GM12878 (cell line): Measurements from ENCODE around the gene PLEKHA1. TPM values are rescaled to one million over a fixed set of nuclear protein-coding genes. Genes with fewer than 3 reads are reported as not detected.

Source experiments
- ATAC-seq: fragments of 200-7000 bp; cut with Tn5 transposase; 3 replicates; pipeline ENCODE4 v1.9.1; 2020; ENCODE audit warnings: mild to moderate bottlenecking, moderate library complexity
- BruUV-seq: library from RNA; stranded (reverse); fragments of 400-500 nt; replicated peaks from 2 replicates; lab custom pipeline; 2021; lab: Mats Ljungman, UMichigan
- CTCF ChIA-PET: fragments of 300-600 bp; sonication (Branson Sonifier 250); formaldehyde crosslinking; extraction: SDS; loops from one replicate; lab custom pipeline; 2021; ENCODE audit warnings: inconsistent platforms; lab: Yijun Ruan, JAX
- POLR2A ChIA-PET: fragments of 350-600 bp; formaldehyde crosslinking; extraction: SDS; loops from one replicate; lab custom pipeline; 2021; ENCODE audit warnings: inconsistent platforms; lab: Charles Lee
- RAD21 ChIA-PET: fragments of 300-600 bp; sonication (Branson Sonifier 250); formaldehyde crosslinking; loops from one replicate; lab custom pipeline; 2023; ENCODE audit warnings: antibody characterized with exemption; ENCODE audit not compliant: unreplicated experiment; lab: Charles Lee
- SMC1A ChIA-PET: fragments of 300-600 bp; sonication (Branson Sonifier 250); formaldehyde crosslinking; loops from one replicate; lab custom pipeline; 2023; ENCODE audit not compliant: unreplicated experiment, uncharacterized antibody; lab: Charles Lee
- DNase-seq: peaks from one replicate; pipeline ENCODE4 v3.0.0-alpha.2; 2011; ENCODE audit warnings: low read depth, low spot score
- FAIRE-seq: peaks from 3 replicates; lab custom pipeline; 2011; peaks lifted over from hg19 to GRCh38; lab: Jason Lieb, UNC
- H2AFZ ChIP-seq: 2 replicates; pipeline ENCODE4 v1.6.0; 2011; ENCODE audit warnings: low read depth, low read length, control low read depth; ENCODE audit not compliant: control insufficient read depth
- H3K27ac ChIP-seq: 2 replicates; pipeline ENCODE4 v1.5.1; 2011; ENCODE audit warnings: control low read depth; ENCODE audit not compliant: control insufficient read depth, insufficient read depth
- H3K27me3 ChIP-seq, 2 experiments: replicated peaks in 1 of 2; 2 replicates each; pipeline versions ENCODE4 v1.6.0 to v1.6.1; 2011; ENCODE audit warnings: low read length in 1 of 2; ENCODE audit not compliant: control insufficient read depth in 2 of 2, insufficient read depth in 2 of 2
- H3K36me3 ChIP-seq, 2 experiments: 2 replicates each; pipeline ENCODE4 v1.5.1; 2011; ENCODE audit warnings: low read length in 1 of 2; ENCODE audit not compliant: control insufficient read depth in 2 of 2, insufficient read depth in 2 of 2
- H3K4me1 ChIP-seq: 2 replicates; pipeline ENCODE4 v1.6.1; 2011; ENCODE audit warnings: mild to moderate bottlenecking, low read length, moderate library complexity, mixed read lengths; ENCODE audit not compliant: control insufficient read depth, insufficient read depth
- H3K4me2 ChIP-seq: 2 replicates; pipeline ENCODE4 v1.6.0; 2011; ENCODE audit warnings: control low read depth; ENCODE audit not compliant: control insufficient read depth, insufficient read depth
- H3K4me3 ChIP-seq: fragments of 200-600 bp; sonication (generic); 2 replicates; pipeline ENCODE4 v1.5.1; 2016
- H3K79me2 ChIP-seq: 2 replicates; pipeline ENCODE4 v1.6.0; 2011; ENCODE audit warnings: low read length; ENCODE audit not compliant: control insufficient read depth, insufficient read depth
- H3K9ac ChIP-seq: 2 replicates; pipeline ENCODE4 v1.8.0; 2011; ENCODE audit warnings: low read length, control low read depth, mixed read lengths; ENCODE audit not compliant: control insufficient read depth, insufficient read depth
- H3K9me3 ChIP-seq: replicated peaks from 3 replicates; pipeline ENCODE4 v1.5.1; 2011; ENCODE audit warnings: mild to moderate bottlenecking, low read length; ENCODE audit not compliant: control insufficient read depth, insufficient read depth
- H4K20me1 ChIP-seq: 2 replicates; pipeline ENCODE4 v1.6.0; 2011; ENCODE audit not compliant: control insufficient read depth, insufficient read depth
- BHLHE40 ChIP-seq, 2 experiments: fragments of 450-650 bp in 1 of 2; IDR thresholded peaks; 2 replicates each; pipeline ENCODE4 v1.6.1; 2011 to 2017; ENCODE audit warnings: low read depth in 2 of 2, borderline replicate concordance in 1 of 2, improper control_type of control experiment in 1 of 2, low read length in 1 of 2, mild to moderate bottlenecking in 1 of 2
- ESRRA ChIP-seq: IDR thresholded peaks from 2 replicates; pipeline ENCODE4 v1.6.1; 2012; ENCODE audit warnings: mild to moderate bottlenecking, low read length, improper control_type of control experiment
- FOXK2 ChIP-seq: fragments of 450-650 bp; IDR thresholded peaks from 2 replicates; pipeline ENCODE4 v1.6.1; 2017; ENCODE audit warnings: mild to moderate bottlenecking, moderate library complexity
- HDGF ChIP-seq: fragments of 450-650 bp; IDR thresholded peaks from 2 replicates; pipeline ENCODE4 v1.6.1; 2016; ENCODE audit warnings: antibody characterized with exemption
- IRF4 ChIP-seq: IDR thresholded peaks from 2 replicates; pipeline ENCODE4 v1.6.1; 2011; ENCODE audit warnings: low read depth, low read length
- RB1 ChIP-seq: fragments of 450-650 bp; formaldehyde crosslinking; IDR thresholded peaks from 2 replicates; pipeline ENCODE4 v1.6.1; 2017; ENCODE audit warnings: mild to moderate bottlenecking, borderline replicate concordance
- SP1 ChIP-seq: IDR thresholded peaks from one replicate; pipeline ENCODE4 v1.6.1; 2011; ENCODE audit warnings: low read depth, low read length
- SPI1 ChIP-seq: IDR thresholded peaks from 2 replicates; pipeline ENCODE4 v1.6.1; 2011; ENCODE audit warnings: low read depth, mild to moderate bottlenecking, low read length, moderate library complexity, borderline replicate concordance; ENCODE audit not compliant: insufficient read depth
- ZNF24 ChIP-seq: fragments of 450-650 bp; IDR thresholded peaks from 2 replicates; pipeline ENCODE4 v1.6.1; 2017; ENCODE audit warnings: antibody characterized with exemption, mild to moderate bottlenecking
- WGBS: methylation state at CpG from one replicate; pipeline ENCODE4 v1.1.6; 2016; ENCODE audit warnings: low lambda C conversion rate; ENCODE audit not compliant: insufficient replicate concordance, insufficient coverage; ENCODE audit errors: missing lambda C conversion rate; 5-methylcytosine and 5-hydroxymethylcytosine counted together
- in situ Hi-C: fragments of 300-500 bp; cut with MboI; formaldehyde crosslinking; loops from 9 replicates; pipeline ENCODE4 v1.14.3; 2018; ENCODE audit warnings: mixed read lengths
- intact Hi-C: fragments of 100-400 bp; cut with micrococcal nuclease; formaldehyde crosslinking; loops from one replicate; pipeline ENCODE4 v1.14.2; 2022; ENCODE audit not compliant: unreplicated experiment
- polyA plus RNA-seq, 11 experiments: library from polyadenylated mRNA; depleted of rRNA in 4 of 11; unstranded in 6 of 11; stranded (reverse) in 5 of 11; fragments of >200 nt; fragmentation: Nextera tagmentation in 4 of 11; fragmentation: Illumina TruSeq in 1 of 11; extraction: Ambion mirVana in 4 of 11; extraction: Trizol in 1 of 11; gene quantifications; 1 replicate in 1 of 11; 2 replicates in 10 of 11; pipeline versions ENCODE4 v1.2.1 to v1.2.3, GENCODE V29; 2011 to 2016; ENCODE audit warnings: inconsistent platforms in 2 of 11, missing spikeins in 2 of 11, low read depth in 1 of 11
- total RNA-seq, 4 experiments: library from RNA; depleted of rRNA in 3 of 4; stranded (reverse); fragments of >200 nt in 3 of 4; fragmentation: Illumina TruSeq in 1 of 4; extraction: Trizol in 1 of 4; gene quantifications; 2 replicates each; pipeline versions ENCODE4 v1.2.1 to v1.2.3, GENCODE V29; 2013 to 2021

PLEKHA1 gene
- total and polyA plus RNA-seq, 10 of the 15 experiments (the other 5 are each of a cell fraction or from before 2014, with no cell fraction given): 0.15 to 6.0 (median 0.32) TPM

DNA sequence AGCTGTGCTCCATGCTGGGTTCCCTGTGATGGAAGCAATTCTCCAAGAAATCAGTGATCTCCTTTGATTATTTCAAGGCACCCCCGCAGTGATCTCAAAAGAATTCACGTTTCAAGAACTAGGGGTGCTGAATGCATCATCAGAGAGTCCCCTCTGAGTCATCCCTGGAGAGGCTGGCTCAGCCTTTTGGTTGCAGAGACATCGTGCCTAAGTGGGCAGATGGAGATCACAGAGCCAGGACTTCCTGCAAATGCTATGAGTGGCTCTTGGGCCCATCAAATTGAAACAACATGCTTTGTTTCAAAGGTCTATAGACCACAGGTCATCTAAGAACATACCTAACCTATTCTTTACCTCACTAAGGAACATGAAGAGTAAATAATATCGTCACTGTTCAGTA lies 41.5 kb upstream of the PLEKHA1 start:
- H4K20me1 ChIP-seq: no peaks in the 10 kb centered on the region
- ChIA-PET POLR2A (no interaction called here), CTCF (interaction anchor here (1.2 to 1.5 kb wide), 2 partner anchors 31 to 34 kb away, joined by 3 to 5 read pairs; no protein-coding TSS in a partner anchor), RAD21 (no interaction called here), SMC1A (interaction anchor here (1.2 kb wide), 1 partner anchor 118 kb away, joined by 3 read pairs; no protein-coding TSS in a partner anchor)
- H3K79me2 ChIP-seq: no peaks in the 10 kb centered on the region
- 0% methylated on average over 4 of the region's 4 CpGs for WGBS
- FAIRE-seq (no peak), ATAC-seq (peak; percentile 48; the same call in 2 of the 3 replicates), DNase-seq (no peak)
- intact Hi-C loops: no loop called here
- no peak overlapping the region for H3K27ac ChIP-seq
- no peaks in the 10 kb centered on the region for H3K4me1 ChIP-seq
- no peak overlapping the region for H3K4me2 ChIP-seq
- no TSS peak for BruUV-seq
- H3K4me3 ChIP-seq: no peak overlapping the region
- H3K9me3 ChIP-seq: no peaks in the 10 kb centered on the region
- peaks cover 0 to 3% of the 10 kb centered on the region in 2 experiments; a peak in 1 of 4 replicates for H3K27me3 ChIP-seq
- TF ChIP-seq FOXK2: no peak
- TF ChIP-seq SP1: no peak
- TF ChIP-seq IRF4: 0 out of 2 replicates have a peak, but pooled peaks have one; percentile 42
- TF ChIP-seq HDGF: no peak
- TF ChIP-seq BHLHE40 (IDR thresholded peaks at IDR 0.05; ENCODE audit: borderline replicate concordance in 1 of 2, low read depth in 2 of 2, low read length in 1 of 2): peak in 1 of 2 experiments; percentile 18; a peak in 1 of 4 replicates
- TF ChIP-seq RB1: no peak
- no peak for TF ChIP-seq SPI1
- no peak overlapping the region for H2AFZ ChIP-seq
- in situ Hi-C loops: no loop called here
- no peaks in the 10 kb centered on the region for H3K36me3 ChIP-seq
- no peak overlapping the region for H3K9ac ChIP-seq

DNA sequence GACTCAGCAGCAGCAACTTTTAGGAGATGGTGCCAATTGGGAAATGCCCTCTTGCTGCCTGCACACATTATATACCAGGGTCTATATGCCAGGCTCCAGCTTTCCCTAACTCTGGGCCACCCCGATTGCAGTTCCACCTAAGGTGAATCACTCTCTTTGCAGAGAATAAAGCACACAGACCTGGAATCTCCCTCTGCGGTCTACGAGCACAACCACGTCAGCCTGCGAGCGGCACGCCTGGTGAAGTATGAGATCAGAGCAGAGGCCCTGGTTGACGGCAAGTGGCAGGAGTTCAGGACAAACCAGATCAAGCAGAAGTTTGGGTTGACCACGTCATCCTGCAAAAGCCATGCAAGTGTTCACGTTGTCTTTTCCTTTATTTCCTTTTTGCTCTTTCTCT lies 38.2 kb upstream of the PLEKHA1 start:
- 35% methylated on average over 10 of the region's 10 CpGs for WGBS
- Histone ChIP-seq H3K27me3 (peaks cover 0 to 2% of the 10 kb centered on the region in 2 experiments; a peak in 1 of 4 replicates), H3K9ac (no peak overlapping the region), H3K79me2 (no peaks in the 10 kb centered on the region), H2AFZ (no peak overlapping the region), H3K4me2 (no peak overlapping the region), H4K20me1 (no peaks in the 10 kb centered on the region), H3K27ac (no peak overlapping the region), H3K36me3 (no peaks in the 10 kb centered on the region), H3K9me3 (no peaks in the 10 kb centered on the region)
- RAD21 ChIA-PET: no interaction called here
- POLR2A ChIA-PET: no interaction called here
- DNase-seq (no peak), ATAC-seq (no peak)
- CTCF ChIA-PET: no interaction called here
- BruUV-seq: no TSS peak
- SMC1A ChIA-PET: interaction anchor here (0.9 kb wide), 1 partner anchor 99 kb away, joined by 3 read pairs; no protein-coding TSS in a partner anchor
- intact Hi-C loops: no loop called here
- TF ChIP-seq ESRRA: no peak
- TF ChIP-seq ZNF24: no peak
- TF ChIP-seq, all 136 proteins: peak for 0
- no peak for FAIRE-seq
- Histone ChIP-seq H3K4me3 (no peak overlapping the region), H3K4me1 (no peaks in the 10 kb centered on the region)
- in situ Hi-C loops: no loop called here
